Skeletal muscle cell (primary cell): ENCODE measurements around the gene CCL1.
"Not testable (repeated sequence)": the region's sequence is repeated elsewhere in the genome, so short reads cannot be mapped to it uniquely, and the experiment has no call there.

ENCODE experiments used
- DNase-seq: peaks from one replicate; pipeline ENCODE4 v3.0.0-alpha.2; 2010; ENCODE audit warnings: low read depth
- H3K4me3 ChIP-seq: 2 replicates; pipeline ENCODE4 v1.5.1; 2011; ENCODE audit warnings: low read depth, mild to moderate bottlenecking, control low read depth, low read length, moderate library complexity

Gene CCL1

GRCh38 chr17:34365340-34365739, 2.3 kb upstream of the CCL1 start:
- DNase-seq, result no peak

GRCh38 chr17:34364751-34365150, 1.7 kb upstream of the CCL1 start:
- no peak overlapping the region for H3K4me3 ChIP-seq

More at GRCh38 chr17:34365340-34365739, 2.3 kb upstream of the CCL1 start:
- no peak overlapping the region for H3K4me3 ChIP-seq

GRCh38 chr17:34361478-34362061, 1.5 kb downstream of the CCL1 start:
- DNase-seq, result peak; percentile 47
- H3K4me3 ChIP-seq, result no peak overlapping the region

More at GRCh38 chr17:34364751-34365150, 1.7 kb upstream of the CCL1 start:
- no peak for DNase-seq

GRCh38 chr17:34360601-34361270, 2.3 kb downstream of the CCL1 start:
- DNase-seq, result no peak
- no peak overlapping the region for H3K4me3 ChIP-seq

GRCh38 chr17:34358631-34359030, 4.4 kb downstream of the CCL1 start:
- no peak overlapping the region for H3K4me3 ChIP-seq
- no peak for DNase-seq

- H3K4me3 ChIP-seq, result no peak overlapping the region
- DNase-seq, result no peak
Observed at GRCh38 chr17:34357398-34357797, 5.6 kb downstream of the CCL1 start.

GRCh38 chr17:34356194-34356593, 6.8 kb downstream of the CCL1 start, which contains the start of gene CCL13:
TSS of gene CCL13 (plus strand) at chr17:34356480. CDS start at chr17:34356527, 47 bp downstream.
- no peak for DNase-seq
- H3K4me3 ChIP-seq, result no peak within 1 kb of the TSS

- H3K4me3 ChIP-seq, result no peak overlapping the region
- DNase-seq, result no peak
Observed at GRCh38 chr17:34354637-34355036, 8.4 kb downstream of the CCL1 start.

- no peak overlapping the region for H3K4me3 ChIP-seq
- no peak for DNase-seq
Observed at GRCh38 chr17:34352191-34352590, 10.8 kb downstream of the CCL1 start.

- no peak for DNase-seq
- no peak overlapping the region for H3K4me3 ChIP-seq
Observed at GRCh38 chr17:34351096-34351495, 11.9 kb downstream of the CCL1 start.

- no peak overlapping the region for H3K4me3 ChIP-seq
- no peak for DNase-seq
Observed at GRCh38 chr17:34349751-34350150, 13.3 kb downstream of the CCL1 start.

GRCh38 chr17:34347063-34347462, 16.0 kb downstream of the CCL1 start:
- H3K4me3 ChIP-seq, result no peak overlapping the region
- no peak for DNase-seq

- H3K4me3 ChIP-seq, result no peak overlapping the region
- DNase-seq, result no peak
Observed at GRCh38 chr17:34341916-34342315, 21.1 kb downstream of the CCL1 start.

- DNase-seq, result no peak
Observed at GRCh38 chr17:34339138-34339770, 23.8 kb downstream of the CCL1 start.

GRCh38 chr17:34337701-34338100, 25.3 kb downstream of the CCL1 start:
- no peak overlapping the region for H3K4me3 ChIP-seq
- no peak for DNase-seq

More at GRCh38 chr17:34339138-34339770, 23.8 kb downstream of the CCL1 start:
- H3K4me3 ChIP-seq, result no peak overlapping the region

GRCh38 chr17:34327580-34327979, 35.5 kb downstream of the CCL1 start:
- H3K4me3 ChIP-seq, result not testable (repeated sequence)
- peak; percentile 73 for DNase-seq

GRCh38 chr17:34321964-34322363, 41.1 kb downstream of the CCL1 start:
- no peak overlapping the region for H3K4me3 ChIP-seq
- DNase-seq, result no peak

GRCh38 chr17:34319039-34319483, 44.0 kb downstream of the CCL1 start, which contains the start of gene CCL8:
TSS of gene CCL8 (plus strand) at chr17:34319435. CDS start at chr17:34319502, 67 bp downstream.
- no peak within 1 kb of the TSS for H3K4me3 ChIP-seq
- no peak for DNase-seq

- H3K4me3 ChIP-seq, result no peak overlapping the region
- DNase-seq, result no peak
Observed at GRCh38 chr17:34318474-34318873, 44.6 kb downstream of the CCL1 start.

GRCh38 chr17:34314279-34314678, 48.8 kb downstream of the CCL1 start:
- peak; percentile 66 for DNase-seq

More at GRCh38 chr17:34314279-34314678, 48.8 kb downstream of the CCL1 start:
- no peak overlapping the region for H3K4me3 ChIP-seq
